ENCODE results near the gene PPP2R2B.

DNA sequence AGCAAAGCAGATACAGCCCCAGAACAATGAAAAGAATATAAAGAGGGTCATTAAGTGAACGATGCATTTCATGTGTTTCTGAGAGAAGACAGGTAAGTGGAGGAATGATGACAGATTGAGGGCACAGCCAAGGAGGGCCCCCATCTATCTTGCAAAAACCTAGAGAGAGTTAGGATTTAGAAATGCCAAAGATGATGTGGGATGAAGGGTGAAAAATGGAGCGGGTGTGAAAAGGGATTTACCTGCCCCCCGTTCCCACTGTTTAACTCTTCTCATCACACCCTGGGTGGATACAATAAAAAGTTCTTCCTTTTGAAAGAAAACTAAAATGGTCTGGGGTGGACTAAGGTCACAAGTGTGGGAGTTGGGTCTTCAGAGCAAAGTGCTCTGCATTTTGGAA lies 18.5 kb upstream of the PPP2R2B start:
- TF ChIP-seq, protein P1, sequence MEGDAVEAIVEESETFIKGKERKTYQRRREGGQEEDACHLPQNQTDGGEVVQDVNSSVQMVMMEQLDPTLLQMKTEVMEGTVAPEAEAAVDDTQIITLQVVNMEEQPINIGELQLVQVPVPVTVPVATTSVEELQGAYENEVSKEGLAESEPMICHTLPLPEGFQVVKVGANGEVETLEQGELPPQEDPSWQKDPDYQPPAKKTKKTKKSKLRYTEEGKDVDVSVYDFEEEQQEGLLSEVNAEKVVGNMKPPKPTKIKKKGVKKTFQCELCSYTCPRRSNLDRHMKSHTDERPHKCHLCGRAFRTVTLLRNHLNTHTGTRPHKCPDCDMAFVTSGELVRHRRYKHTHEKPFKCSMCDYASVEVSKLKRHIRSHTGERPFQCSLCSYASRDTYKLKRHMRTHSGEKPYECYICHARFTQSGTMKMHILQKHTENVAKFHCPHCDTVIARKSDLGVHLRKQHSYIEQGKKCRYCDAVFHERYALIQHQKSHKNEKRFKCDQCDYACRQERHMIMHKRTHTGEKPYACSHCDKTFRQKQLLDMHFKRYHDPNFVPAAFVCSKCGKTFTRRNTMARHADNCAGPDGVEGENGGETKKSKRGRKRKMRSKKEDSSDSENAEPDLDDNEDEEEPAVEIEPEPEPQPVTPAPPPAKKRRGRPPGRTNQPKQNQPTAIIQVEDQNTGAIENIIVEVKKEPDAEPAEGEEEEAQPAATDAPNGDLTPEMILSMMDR (optimal IDR thresholded peaks at IDR 0.05 in 1 of 3, IDR thresholded peaks at IDR 0.05 in 1 of 3, conservative IDR thresholded peaks at IDR 0.05 in 1 of 3; ENCODE audit: extremely low read depth in 1 of 3, insufficient read depth in 2 of 3, low read length in 3 of 3), result no peak
- no peak for TF ChIP-seq EZH2 (IDR thresholded peaks at IDR 0.05; ENCODE audit: low read length)
